Measurements from ENCODE around the gene SCAF4. TPM values are rescaled to one million over a fixed set of nuclear protein-coding genes. Genes with fewer than 3 reads are reported as not detected.

The SCAF4 gene
- total RNA-seq, 4 donors from 2014 or later = 8.3 to 18.1 (median 15.0) TPM

- no peak for DNase-seq
- no peaks in the 10 kb centered on the region for H3K27me3 ChIP-seq
- H3K36me3 ChIP-seq = no peaks in the 10 kb centered on the region
- peaks cover 3 to 77% (median 21%) of the 10 kb centered on the region in 3 donors for H3K4me1 ChIP-seq
- 93 to 98% methylated on average over 4 of the region's 4 CpGs for WGBS, 2 donors
- intact Hi-C loops (cut with DNase I) = no loop called here
- no peak overlapping the region for H3K27ac ChIP-seq
- no peaks in the 10 kb centered on the region for H3K9me3 ChIP-seq
- TF ChIP-seq CTCF (IDR thresholded peaks at IDR 0.05) (no peak), POLR2A (IDR thresholded peaks at IDR 0.05) (no peak)
- H3K4me3 ChIP-seq = no peak overlapping the region
These were observed 5.5 kb downstream of the SCAF4 start for GRCh38 chr21:31726407-31726806.

GRCh38 chr21:31725202-31725839, 6.6 kb downstream of the SCAF4 start:
- Histone ChIP-seq H3K36me3 (no peaks in the 10 kb centered on the region), H3K27ac (no peak overlapping the region), H3K27me3 (no peaks in the 10 kb centered on the region), H3K9me3 (no peaks in the 10 kb centered on the region), H3K4me1 (peaks cover 3 to 78% (median 21%) of the 10 kb centered on the region in 3 donors), H3K4me3 (no peak overlapping the region)
- 72 to 86% methylated on average over 6 of the region's 6 CpGs for WGBS, 2 donors
- no peak for DNase-seq
- TF ChIP-seq CTCF (IDR thresholded peaks at IDR 0.05) (no peak), POLR2A (IDR thresholded peaks at IDR 0.05) (no peak)
- intact Hi-C loops (cut with DNase I) = no loop called here

- TF ChIP-seq CTCF (IDR thresholded peaks at IDR 0.05) (no peak), POLR2A (IDR thresholded peaks at IDR 0.05) (no peak)
- no peaks in the 10 kb centered on the region for H3K9me3 ChIP-seq
- H3K27me3 ChIP-seq = no peaks in the 10 kb centered on the region
- no peak for DNase-seq
- no peak overlapping the region for H3K27ac ChIP-seq
- no peaks in the 10 kb centered on the region for H3K36me3 ChIP-seq
- WGBS, 2 donors = 79 to 80% methylated on average over 4 of the region's 4 CpGs
- no peak overlapping the region for H3K4me3 ChIP-seq
- intact Hi-C loops (cut with DNase I) = no loop called here
- H3K4me1 ChIP-seq = peaks cover 1 to 72% (median 15%) of the 10 kb centered on the region in 3 donors
These were observed 7.4 kb downstream of the SCAF4 start for GRCh38 chr21:31724552-31724951.

- intact Hi-C loops (cut with DNase I) = no loop called here
These were observed 10.5 kb downstream of the SCAF4 start for GRCh38 chr21:31721381-31721780.

More at GRCh38 chr21:31721381-31721780, 10.5 kb downstream of the SCAF4 start:
- DNase-seq = no peak
- WGBS, 2 donors = 81% methylated on average over 4 of the region's 4 CpGs
- Histone ChIP-seq H3K27me3 (no peaks in the 10 kb centered on the region), H3K4me1 (peaks cover 0 to 41% (median 3%) of the 10 kb centered on the region in 3 donors), H3K27ac (no peak overlapping the region), H3K36me3 (no peaks in the 10 kb centered on the region), H3K9me3 (no peaks in the 10 kb centered on the region), H3K4me3 (no peak overlapping the region)
- TF ChIP-seq POLR2A (IDR thresholded peaks at IDR 0.05) (no peak), CTCF (IDR thresholded peaks at IDR 0.05) (no peak)

Measured in esophagus squamous epithelium (tissue), 5 donors.